GM21390 (cell line): Measurements from ENCODE around the gene MYOD1.

ENCODE experiments used
- ATAC-seq: cut with Tn5 transposase; IDR thresholded peaks from one replicate; pipeline ENCODE4 v1.9.1; 2021; ENCODE audit not compliant: unreplicated experiment

Gene MYOD1

DNA sequence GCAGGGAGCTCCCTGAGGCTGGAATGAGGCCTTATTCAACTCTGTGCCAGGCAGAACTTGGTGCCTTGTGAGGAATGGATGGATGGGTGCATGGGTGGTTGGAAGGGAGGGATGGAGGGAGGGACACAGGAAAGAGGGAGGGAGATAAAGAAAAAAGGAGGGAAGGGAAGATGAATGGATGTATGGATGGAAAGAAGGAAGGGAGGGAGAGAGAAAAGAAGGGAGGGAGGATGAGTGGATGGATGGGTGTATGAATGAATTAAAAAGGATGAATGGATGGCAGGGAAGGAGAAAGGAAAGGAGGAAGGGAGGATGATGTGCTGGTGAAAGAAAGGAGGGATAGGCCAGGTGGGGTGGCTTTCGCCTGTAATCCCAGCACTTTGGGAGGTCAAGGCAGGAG lies 49.8 kb downstream of the MYOD1 start:
- no peak for ATAC-seq

GRCh38 chr11:17770048-17770652 lies 50.8 kb downstream of the MYOD1 start:
- ATAC-seq, result no peak

- no peak for ATAC-seq
Measured at GRCh38 chr11:17770917-17771316, 51.5 kb downstream of the MYOD1 start.

DNA sequence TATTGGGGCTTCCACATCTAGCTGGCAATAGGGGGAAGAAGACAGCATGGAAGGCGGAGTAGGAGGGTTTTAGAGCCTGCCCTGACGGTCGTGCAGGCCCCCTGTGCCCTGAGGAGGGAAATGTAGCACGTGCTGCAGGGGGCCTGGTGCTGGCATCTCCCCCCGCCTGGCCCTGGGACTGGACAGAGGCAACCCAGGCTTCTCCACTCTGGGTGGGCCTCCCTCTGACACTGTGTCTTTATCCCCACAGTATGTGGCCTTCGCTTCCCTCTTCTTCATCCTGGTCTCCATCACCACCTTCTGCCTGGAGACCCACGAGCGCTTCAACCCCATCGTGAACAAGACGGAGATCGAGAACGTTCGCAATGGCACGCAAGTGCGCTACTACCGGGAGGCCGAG lies 52.0 kb downstream of the MYOD1 start:
- no peak for ATAC-seq
